Tibial nerve (tissue), 4 donors: ENCODE results near the gene RBM17. TPM values are rescaled to one million over a fixed set of nuclear protein-coding genes. Genes with fewer than 3 reads are reported as not detected.

Experiments
- DNase-seq, 2 donors: peaks; one replicate each; pipeline ENCODE4 v3.0.0-alpha.2; 2019; ENCODE audit warnings: low spot score in 2 of 2
- H3K27ac ChIP-seq, 4 donors: fragments of 200-600 bp; sonication (generic) in 3 of 4; one replicate each; pipeline ENCODE4 v1.5.1; 2017 to 2019; ENCODE audit warnings: mild to moderate bottlenecking in 1 of 4
- H3K27me3 ChIP-seq, 2 donors: fragments of 200-600 bp; sonication (generic) in 1 of 2; one replicate each; pipeline versions ENCODE4 v1.5.1 to v1.6.0; 2017 to 2019
- H3K36me3 ChIP-seq, 3 donors: fragments of 200-600 bp; sonication (generic); one replicate each; pipeline ENCODE4 v1.5.1; 2018 to 2019
- H3K4me1 ChIP-seq, 4 donors: fragments of 200-600 bp; sonication (generic) in 3 of 4; one replicate each; pipeline ENCODE4 v1.5.1; 2017 to 2019
- H3K4me3 ChIP-seq, 4 donors: fragments of 200-600 bp; sonication (generic) in 3 of 4; one replicate each; pipeline ENCODE4 v1.5.1; 2017 to 2019; ENCODE audit warnings: mild to moderate bottlenecking in 1 of 4, moderate library complexity in 1 of 4
- H3K9me3 ChIP-seq, 4 donors: fragments of 200-600 bp; sonication (generic) in 3 of 4; one replicate each; pipeline ENCODE4 v1.5.1; 2017 to 2019
- EP300 ChIP-seq, 2 donors: sonication (generic); formaldehyde crosslinking; IDR thresholded peaks; one replicate each; pipeline ENCODE4 v1.6.1; 2017; ENCODE audit warnings: antibody characterized with exemption in 2 of 2, mild to moderate bottlenecking in 1 of 2
- POLR2A ChIP-seq, 2 donors: fragments of 450-650 bp; IDR thresholded peaks; one replicate each; pipeline ENCODE4 v1.6.1; 2017; ENCODE audit warnings: antibody characterized with exemption in 2 of 2, mild to moderate bottlenecking in 2 of 2, moderate library complexity in 2 of 2
- WGBS, 2 donors: methylation state at CpG; one replicate each; pipeline ENCODE4 v1.1.5; 2018; 5-methylcytosine and 5-hydroxymethylcytosine counted together
- total RNA-seq, 4 donors: library from RNA; depleted of rRNA; stranded (reverse); fragments of >200 nt; gene quantifications; one replicate each; pipeline ENCODE4 v1.1.0, GENCODE V29; 2016
- TF ChIP-seq, protein P1 (sequence below), 5 experiments: fragments of 200-600 bp in 3 of 5; fragments of 450-650 bp in 2 of 5; sonication (generic) in 3 of 5; IDR thresholded peaks; one replicate each; pipeline ENCODE4 v1.5.1; 2016 to 2019; ENCODE audit warnings: antibody characterized with exemption in 5 of 5, mild to moderate bottlenecking in 3 of 5, moderate library complexity in 2 of 5

The RBM17 gene
- total RNA-seq, 4 donors from 2014 or later: 70.6 to 109 (median 94.3) TPM

DNA sequence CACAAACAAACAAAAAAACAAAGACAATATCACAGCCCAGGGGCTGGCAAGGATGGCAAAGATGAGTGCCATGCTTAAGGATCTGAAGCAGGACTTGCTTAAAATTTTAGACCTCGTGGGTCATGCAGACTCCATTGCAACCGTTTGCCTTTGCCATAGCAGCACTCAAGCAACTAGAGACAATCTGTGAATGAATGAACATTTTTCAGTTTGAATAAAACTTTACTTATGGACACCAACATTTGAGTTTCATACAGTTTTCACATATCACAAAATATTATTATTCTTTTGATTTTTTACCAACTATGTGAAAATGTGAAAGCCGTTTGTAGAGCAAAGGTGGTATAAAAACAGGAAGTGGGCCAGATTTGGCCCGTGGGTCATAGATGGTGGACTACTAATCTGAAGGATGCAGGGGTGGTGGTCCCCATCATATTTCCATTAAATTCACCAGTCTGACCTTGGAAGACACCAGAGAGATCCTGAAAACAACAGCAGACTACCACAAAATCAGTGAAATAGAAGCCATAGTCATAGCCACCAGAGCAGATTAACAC, 8.3 kb upstream of the RBM17 start:
- DNase-seq: no peak
- H3K4me1 ChIP-seq: peaks cover 0 to 13% (median 0%) of the 10 kb centered on the region in 4 donors
- no peaks in the 10 kb centered on the region for H3K36me3 ChIP-seq
- no peak for TF ChIP-seq POLR2A (IDR thresholded peaks at IDR 0.05)
- TF ChIP-seq, protein P1, sequence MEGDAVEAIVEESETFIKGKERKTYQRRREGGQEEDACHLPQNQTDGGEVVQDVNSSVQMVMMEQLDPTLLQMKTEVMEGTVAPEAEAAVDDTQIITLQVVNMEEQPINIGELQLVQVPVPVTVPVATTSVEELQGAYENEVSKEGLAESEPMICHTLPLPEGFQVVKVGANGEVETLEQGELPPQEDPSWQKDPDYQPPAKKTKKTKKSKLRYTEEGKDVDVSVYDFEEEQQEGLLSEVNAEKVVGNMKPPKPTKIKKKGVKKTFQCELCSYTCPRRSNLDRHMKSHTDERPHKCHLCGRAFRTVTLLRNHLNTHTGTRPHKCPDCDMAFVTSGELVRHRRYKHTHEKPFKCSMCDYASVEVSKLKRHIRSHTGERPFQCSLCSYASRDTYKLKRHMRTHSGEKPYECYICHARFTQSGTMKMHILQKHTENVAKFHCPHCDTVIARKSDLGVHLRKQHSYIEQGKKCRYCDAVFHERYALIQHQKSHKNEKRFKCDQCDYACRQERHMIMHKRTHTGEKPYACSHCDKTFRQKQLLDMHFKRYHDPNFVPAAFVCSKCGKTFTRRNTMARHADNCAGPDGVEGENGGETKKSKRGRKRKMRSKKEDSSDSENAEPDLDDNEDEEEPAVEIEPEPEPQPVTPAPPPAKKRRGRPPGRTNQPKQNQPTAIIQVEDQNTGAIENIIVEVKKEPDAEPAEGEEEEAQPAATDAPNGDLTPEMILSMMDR (IDR thresholded peaks at IDR 0.05): no peak
- WGBS, 2 donors: 81 to 82% methylated on average over 4 of the region's 4 CpGs
- H3K9me3 ChIP-seq: no peaks in the 10 kb centered on the region
- no peak overlapping the region for H3K27ac ChIP-seq
- H3K27me3 ChIP-seq: peaks cover 0 to 26% of the 10 kb centered on the region in 2 donors
- H3K4me3 ChIP-seq: no peak overlapping the region

DNA sequence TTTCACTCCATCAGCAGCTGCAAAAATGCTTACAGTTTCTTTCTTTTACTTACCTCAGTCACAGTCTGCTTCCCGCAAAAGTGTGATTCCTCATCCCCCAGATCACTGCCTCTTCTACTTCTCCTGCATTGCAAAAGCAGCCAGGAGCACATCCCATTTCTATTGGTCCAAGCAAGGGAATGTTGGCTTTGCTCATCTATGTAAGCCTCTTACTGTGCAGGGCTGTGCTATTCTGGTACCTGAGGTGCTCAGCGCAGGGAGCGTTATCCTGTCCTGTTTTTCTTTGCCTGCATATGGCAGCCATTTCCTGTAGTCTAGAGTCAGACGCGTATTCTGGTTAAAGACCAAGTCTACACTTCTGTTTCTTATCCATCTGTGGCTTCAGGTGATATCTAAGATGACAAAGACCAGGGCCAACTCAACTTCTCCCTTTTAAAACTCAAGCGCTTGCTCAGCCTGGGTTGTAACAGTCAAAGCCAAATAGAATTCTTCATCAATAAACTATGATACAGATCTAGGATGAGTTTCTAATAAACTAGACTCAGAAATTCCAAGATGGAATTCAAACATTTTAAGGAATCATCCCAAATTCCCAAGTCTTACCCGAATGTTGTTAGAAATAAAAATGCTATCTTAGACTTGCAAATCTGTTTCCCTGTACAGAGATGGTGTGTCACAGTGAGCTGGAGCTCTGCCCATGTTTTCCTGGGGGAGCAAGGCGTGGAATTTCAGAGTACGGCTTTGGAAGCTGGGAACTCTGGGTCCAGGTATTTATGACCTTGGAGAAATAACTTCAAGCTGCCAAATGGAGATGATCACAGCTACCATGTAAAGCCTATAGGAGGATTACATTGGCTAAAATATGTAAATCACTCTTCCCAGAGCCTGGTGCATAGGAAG, 6.1 kb upstream of the RBM17 start:
- peaks cover 0 to 23% (median 0%) of the 10 kb centered on the region in 4 donors for H3K4me1 ChIP-seq
- WGBS, 2 donors: 66 to 70% methylated on average over 9 of the region's 9 CpGs
- no peak for TF ChIP-seq EP300 (IDR thresholded peaks at IDR 0.05)
- TF ChIP-seq, protein P1 (IDR thresholded peaks at IDR 0.05): no peak

DNA sequence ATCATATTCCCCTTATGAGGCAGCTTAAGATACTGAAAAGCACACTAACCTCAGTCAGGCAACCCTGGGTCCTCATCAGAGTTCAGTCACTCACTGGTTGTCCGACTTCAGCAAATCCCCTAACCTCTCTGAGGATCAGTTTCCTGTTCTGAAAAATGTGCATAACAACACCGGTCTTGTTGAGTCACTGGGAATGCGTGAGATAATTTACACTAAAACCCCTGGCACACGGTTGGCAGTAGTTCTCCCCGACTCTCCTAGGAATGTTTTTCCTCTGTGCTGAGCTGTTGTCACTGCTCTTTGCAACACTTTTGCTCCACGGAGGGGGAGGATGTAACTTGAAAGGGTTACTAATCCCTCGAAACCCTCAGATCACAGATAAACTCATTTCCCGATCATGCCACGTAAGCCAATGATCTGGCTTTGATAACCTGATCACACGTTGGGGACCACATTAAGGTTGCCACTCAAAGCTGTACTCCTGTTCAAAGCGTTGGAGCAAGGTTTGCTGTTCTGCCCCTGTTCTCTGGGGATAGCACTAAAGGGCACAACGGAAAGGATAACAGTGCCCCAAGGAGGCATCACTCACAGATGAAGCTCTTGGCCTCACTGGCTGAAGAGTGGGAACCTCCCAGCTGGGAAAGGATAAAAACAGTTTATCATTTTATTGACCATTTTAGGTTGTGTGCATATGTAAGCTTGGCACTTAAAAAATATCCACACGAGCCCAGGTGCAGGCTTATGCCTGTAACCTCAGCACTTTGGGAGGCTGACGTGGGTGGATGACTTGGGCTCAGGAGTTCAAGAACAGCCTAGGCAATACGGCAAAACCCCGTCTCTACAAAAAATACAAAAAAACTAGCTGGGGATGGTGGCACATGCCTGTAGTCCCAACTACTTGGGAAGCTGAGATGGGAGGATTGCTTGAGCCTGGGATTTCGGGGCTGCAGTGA, 5.0 kb upstream of the RBM17 start:
- no peak overlapping the region for H3K27ac ChIP-seq
- 44 to 48% methylated on average over 17 of the region's 17 CpGs for WGBS, 2 donors
- DNase-seq: no peak
- peaks cover 0 to 28% (median 0%) of the 10 kb centered on the region in 4 donors for H3K4me1 ChIP-seq
- TF ChIP-seq EP300 (IDR thresholded peaks at IDR 0.05) (no peak), POLR2A (IDR thresholded peaks at IDR 0.05) (no peak)
- TF ChIP-seq, protein P1 (IDR thresholded peaks at IDR 0.05): no peak
- H3K36me3 ChIP-seq: no peaks in the 10 kb centered on the region
- peaks cover 0 to 13% of the 10 kb centered on the region in 2 donors for H3K27me3 ChIP-seq
- H3K9me3 ChIP-seq: no peaks in the 10 kb centered on the region
- no peak overlapping the region for H3K4me3 ChIP-seq

More for the DNA sequence above, 6.1 kb upstream of the RBM17 start:
- Histone ChIP-seq H3K36me3 (no peaks in the 10 kb centered on the region), H3K4me3 (no peak overlapping the region), H3K27ac (no peak overlapping the region), H3K27me3 (peaks cover 0 to 16% of the 10 kb centered on the region in 2 donors), H3K9me3 (no peaks in the 10 kb centered on the region)
- DNase-seq: no peak

DNA sequence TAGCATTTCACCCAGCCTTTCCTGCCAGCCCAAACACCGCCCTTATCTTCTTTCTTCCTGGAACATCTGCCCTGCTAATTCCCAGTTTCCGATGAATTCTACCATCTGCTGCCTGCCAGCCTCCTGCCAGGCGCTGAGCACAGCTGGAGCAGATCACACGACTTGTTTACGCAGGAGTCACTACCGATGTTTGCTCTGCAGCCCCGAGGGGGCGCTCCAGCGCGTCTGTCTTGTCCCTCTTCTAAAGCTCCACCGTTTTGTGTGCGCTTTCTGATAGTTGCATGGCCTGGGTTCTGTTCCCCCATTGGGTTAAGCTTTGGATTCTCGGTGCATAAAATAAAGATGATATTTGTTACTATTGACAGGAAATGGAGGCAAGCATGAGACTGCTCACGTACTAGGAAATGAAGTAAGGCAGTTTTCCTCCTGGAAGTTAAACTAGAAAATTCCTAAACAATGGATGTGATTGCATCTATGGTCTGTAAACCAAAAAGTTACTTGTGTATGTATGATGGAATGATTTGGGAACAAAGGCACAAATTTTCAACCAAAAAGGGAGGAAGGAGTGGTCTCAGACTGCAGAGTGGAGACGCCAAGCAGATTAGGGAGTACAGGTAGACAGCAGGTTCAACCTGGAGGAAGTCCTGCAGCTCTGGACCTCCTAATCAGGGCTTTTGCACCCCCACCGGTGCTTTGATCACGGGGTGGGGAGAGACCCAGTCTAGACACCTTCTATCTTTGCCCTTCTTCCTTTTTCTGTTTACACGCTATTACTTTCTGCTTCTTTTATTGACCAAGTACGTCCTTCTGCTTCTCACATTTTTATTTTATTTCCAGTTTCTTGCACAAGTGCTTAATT, 2.2 kb upstream of the RBM17 start:
- Histone ChIP-seq H3K27ac (peak overlapping the region in 2 of 4 donors; percentile 74), H3K4me1 (peaks cover 0 to 47% (median 18%) of the 10 kb centered on the region in 4 donors), H3K36me3 (no peaks in the 10 kb centered on the region), H3K9me3 (no peaks in the 10 kb centered on the region), H3K27me3 (peaks cover 0 to 13% of the 10 kb centered on the region in 2 donors), H3K4me3 (peak overlapping the region in 1 of 4 donors; percentile 3)
- TF ChIP-seq EP300 (IDR thresholded peaks at IDR 0.05): peak; percentile 27 to 72
- TF ChIP-seq POLR2A (IDR thresholded peaks at IDR 0.05): no peak
- TF ChIP-seq, protein P1 (IDR thresholded peaks at IDR 0.05): peak; percentile 65 to 79 (median 74)
- peak; percentile 74 to 77 for DNase-seq
- WGBS, 2 donors: 20 to 23% methylated on average over 19 of the region's 19 CpGs
